Karpas-422 (cell line): ENCODE results near the gene SPATA1. TPM values are rescaled to one million over a fixed set of nuclear protein-coding genes. Genes with fewer than 3 reads are reported as not detected.
A peak's percentile ranks its signal among the peaks of the same experiment; 100 is the strongest.

Experiments
- DNase-seq: peaks from one replicate; pipeline ENCODE4 v3.0.0-alpha.2; 2015
- H2AFZ ChIP-seq: fragments of 200-600 bp; sonication (generic); 2 replicates; pipeline ENCODE4 v1.6.1; 2014; ENCODE audit warnings: antibody characterized with exemption, low read length, mixed read lengths
- H3K27ac ChIP-seq: fragments of 200-600 bp; sonication (generic); 2 replicates; pipeline ENCODE4 v1.5.1; 2014; ENCODE audit warnings: mild to moderate bottlenecking, low read length, moderate library complexity
- H3K27me3 ChIP-seq: fragments of 200-600 bp; sonication (generic); 2 replicates; pipeline ENCODE4 v1.6.1; 2014; ENCODE audit warnings: low read length, mixed read lengths
- H3K36me3 ChIP-seq: fragments of 200-600 bp; sonication (generic); 2 replicates; pipeline ENCODE4 v1.6.1; 2014; ENCODE audit warnings: low read length, mixed read lengths; ENCODE audit not compliant: insufficient read depth
- H3K4me1 ChIP-seq: fragments of 200-600 bp; sonication (generic); 2 replicates; pipeline ENCODE4 v1.6.1; 2014; ENCODE audit warnings: mild to moderate bottlenecking, low read length, mixed read lengths
- H3K4me2 ChIP-seq: fragments of 200-600 bp; sonication (generic); 2 replicates; pipeline ENCODE4 v1.6.1; 2014; ENCODE audit warnings: low read length, low read depth, mild to moderate bottlenecking; ENCODE audit not compliant: poor library complexity, severe bottlenecking
- H3K4me3 ChIP-seq: fragments of 200-600 bp; sonication (generic); 2 replicates; pipeline ENCODE4 v1.5.1; 2014; ENCODE audit warnings: mild to moderate bottlenecking, antibody characterized with exemption, low read length, mixed read lengths
- H3K79me2 ChIP-seq: fragments of 200-600 bp; sonication (generic); 2 replicates; pipeline ENCODE4 v1.6.1; 2014; ENCODE audit warnings: mild to moderate bottlenecking, low read length, mixed read lengths
- H3K9ac ChIP-seq: fragments of 200-600 bp; sonication (generic); 2 replicates; pipeline ENCODE4 v1.6.0; 2014; ENCODE audit warnings: low read length
- H3K9me2 ChIP-seq: fragments of 200-600 bp; sonication (generic), shearing (Covaris generic); replicated peaks from 2 replicates; pipeline ENCODE4 v1.6.0; 2014; ENCODE audit warnings: mild to moderate bottlenecking, low read length, moderate library complexity; ENCODE audit not compliant: insufficient read depth
- H3K9me3 ChIP-seq: fragments of 300-700, 200-600 bp; sonication (generic); 2 replicates; pipeline ENCODE4 v1.6.1; 2014; ENCODE audit warnings: low read length, mixed read lengths
- H4K20me1 ChIP-seq: fragments of 200-600 bp; sonication (generic); 2 replicates; pipeline ENCODE4 v1.6.1; 2014; ENCODE audit warnings: mild to moderate bottlenecking, antibody characterized with exemption, low read length, low read depth; ENCODE audit not compliant: insufficient read depth
- total RNA-seq: library from RNA; depleted of rRNA; stranded (reverse); fragments of >200 nt; shearing (Covaris generic); gene quantifications from 2 replicates; pipeline ENCODE4 v1.2.3, GENCODE V29; 2014; ENCODE audit warnings: low replicate concordance

The SPATA1 gene
- total RNA-seq, 1 experiment from 2014 or later: 3.6 TPM

- no peaks in the 10 kb centered on the region for H3K27me3 ChIP-seq
- H3K4me3 ChIP-seq: peak overlapping the region; percentile 92; the same call in 1 of the 2 replicates
- H3K79me2 ChIP-seq: peaks cover 72% of the 10 kb centered on the region
- peaks cover 3% of the 10 kb centered on the region; the same call in 1 of the 2 replicates for H3K9me3 ChIP-seq
- H3K4me1 ChIP-seq: peaks cover 33% of the 10 kb centered on the region
- H3K9ac ChIP-seq: no peak overlapping the region
- H3K27ac ChIP-seq: no peak overlapping the region
- no peak overlapping the region for H2AFZ ChIP-seq
- H3K9me2 ChIP-seq: no peaks in the 10 kb centered on the region
- peak overlapping the region; percentile 98 for H3K4me2 ChIP-seq
- H3K36me3 ChIP-seq: peaks cover 48% of the 10 kb centered on the region
- DNase-seq: no peak
- peaks cover 7% of the 10 kb centered on the region; the same call in 1 of the 2 replicates for H4K20me1 ChIP-seq
These were observed 24.9 kb upstream of the SPATA1 start for GRCh38 chr1:84481317-84481716.

GRCh38 chr1:84488107-84488506 is 18.1 kb upstream of the SPATA1 start:
- Histone ChIP-seq H3K4me2 (no peak overlapping the region), H3K4me1 (no peaks in the 10 kb centered on the region; the same call in 1 of the 2 replicates), H2AFZ (no peak overlapping the region), H3K79me2 (peaks cover 80% of the 10 kb centered on the region), H4K20me1 (no peaks in the 10 kb centered on the region), H3K36me3 (peaks cover 74% of the 10 kb centered on the region), H3K9ac (no peak overlapping the region), H3K27ac (no peak overlapping the region), H3K9me2 (no peaks in the 10 kb centered on the region), H3K27me3 (no peaks in the 10 kb centered on the region), H3K4me3 (no peak overlapping the region), H3K9me3 (no peaks in the 10 kb centered on the region)
- no peak for DNase-seq

- Histone ChIP-seq H4K20me1 (no peaks in the 10 kb centered on the region), H3K9me2 (no peaks in the 10 kb centered on the region), H3K4me1 (no peaks in the 10 kb centered on the region; the same call in 1 of the 2 replicates), H3K4me2 (no peak overlapping the region), H2AFZ (no peak overlapping the region), H3K4me3 (no peak overlapping the region), H3K9ac (no peak overlapping the region), H3K27ac (no peak overlapping the region), H3K36me3 (peaks cover 67% of the 10 kb centered on the region), H3K79me2 (peaks cover 68% of the 10 kb centered on the region), H3K9me3 (no peaks in the 10 kb centered on the region), H3K27me3 (no peaks in the 10 kb centered on the region)
- DNase-seq: no peak
These were observed 16.4 kb upstream of the SPATA1 start for GRCh38 chr1:84489766-84490165.

GRCh38 chr1:84492726-84493125 is 13.5 kb upstream of the SPATA1 start:
- Histone ChIP-seq H4K20me1 (no peaks in the 10 kb centered on the region), H3K9me2 (no peaks in the 10 kb centered on the region), H3K9ac (no peak overlapping the region), H3K27ac (no peak overlapping the region), H3K27me3 (no peaks in the 10 kb centered on the region), H3K79me2 (peaks cover 45% of the 10 kb centered on the region), H3K4me3 (no peak overlapping the region), H3K4me2 (no peak overlapping the region), H3K4me1 (peaks cover 3% of the 10 kb centered on the region), H3K9me3 (no peaks in the 10 kb centered on the region), H3K36me3 (peaks cover 75% of the 10 kb centered on the region), H2AFZ (no peak overlapping the region)
- DNase-seq: no peak

- Histone ChIP-seq H3K27ac (no peak overlapping the region), H3K27me3 (no peaks in the 10 kb centered on the region), H3K9me3 (no peaks in the 10 kb centered on the region), H3K79me2 (peaks cover 44% of the 10 kb centered on the region), H3K9ac (no peak overlapping the region), H3K4me1 (peaks cover 7% of the 10 kb centered on the region), H3K4me2 (no peak overlapping the region), H3K36me3 (peaks cover 80% of the 10 kb centered on the region), H3K4me3 (no peak overlapping the region), H3K9me2 (no peaks in the 10 kb centered on the region), H4K20me1 (no peaks in the 10 kb centered on the region), H2AFZ (no peak overlapping the region)
- no peak for DNase-seq
These were observed 12.4 kb upstream of the SPATA1 start for GRCh38 chr1:84493747-84494146.

- Histone ChIP-seq H3K79me2 (peaks cover 53% of the 10 kb centered on the region), H3K4me3 (no peak overlapping the region), H3K9me3 (no peaks in the 10 kb centered on the region), H3K36me3 (peaks cover 84% of the 10 kb centered on the region), H4K20me1 (no peaks in the 10 kb centered on the region), H2AFZ (no peak overlapping the region), H3K4me1 (peaks cover 24% of the 10 kb centered on the region), H3K27ac (no peak overlapping the region), H3K9me2 (no peaks in the 10 kb centered on the region), H3K9ac (no peak overlapping the region), H3K27me3 (no peaks in the 10 kb centered on the region), H3K4me2 (no peak overlapping the region)
- DNase-seq: no peak
These were observed 9.7 kb upstream of the SPATA1 start for GRCh38 chr1:84496498-84496897.

- H3K36me3 ChIP-seq: peaks cover 77% of the 10 kb centered on the region
These were observed 8.4 kb upstream of the SPATA1 start for GRCh38 chr1:84497631-84498275.

GRCh38 chr1:84502927-84503326 is 3.3 kb upstream of the SPATA1 start:
- Histone ChIP-seq H3K9me3 (no peaks in the 10 kb centered on the region), H3K4me1 (peaks cover 55% of the 10 kb centered on the region), H3K9ac (no peak overlapping the region), H3K27me3 (no peaks in the 10 kb centered on the region), H3K4me3 (no peak overlapping the region), H3K9me2 (no peaks in the 10 kb centered on the region), H3K4me2 (peak overlapping the region; percentile 90), H3K27ac (no peak overlapping the region), H2AFZ (no peak overlapping the region), H3K79me2 (peaks cover 77% of the 10 kb centered on the region), H3K36me3 (peaks cover 38% of the 10 kb centered on the region), H4K20me1 (peaks cover 22% of the 10 kb centered on the region; the same call in 1 of the 2 replicates)
- no peak for DNase-seq

More at GRCh38 chr1:84497631-84498275, 8.4 kb upstream of the SPATA1 start:
- no peaks in the 10 kb centered on the region for H3K9me2 ChIP-seq
- H3K79me2 ChIP-seq: peaks cover 60% of the 10 kb centered on the region
- peaks cover 3% of the 10 kb centered on the region; the same call in 1 of the 2 replicates for H4K20me1 ChIP-seq
- DNase-seq: no peak
- H3K9me3 ChIP-seq: no peaks in the 10 kb centered on the region
- no peak overlapping the region for H3K4me3 ChIP-seq
- H3K9ac ChIP-seq: no peak overlapping the region
- H3K27me3 ChIP-seq: no peaks in the 10 kb centered on the region
- no peak overlapping the region for H2AFZ ChIP-seq
- no peak overlapping the region for H3K4me2 ChIP-seq
- H3K27ac ChIP-seq: 0 out of 2 replicates have a peak overlapping the region, but pooled peaks have one; percentile 3
- H3K4me1 ChIP-seq: peaks cover 31% of the 10 kb centered on the region
